HepG2 (cell line): ENCODE data around the gene ARMC8. TPM values are rescaled to one million over a fixed set of nuclear protein-coding genes. Genes with fewer than 3 reads are reported as not detected.
A peak's percentile ranks its signal among the peaks of the same experiment; 100 is the strongest.

Experiments used
- AGO1 ChIP-seq: fragments of 200-400 bp; formaldehyde crosslinking; IDR thresholded peaks from 2 replicates; pipeline ENCODE4 v1.6.1; 2017; ENCODE audit warnings: mild to moderate bottlenecking, low read depth, low read length, moderate library complexity; ENCODE audit not compliant: poor library complexity, severe bottlenecking
- FOXA3 ChIP-seq: IDR thresholded peaks from 2 replicates; pipeline ENCODE4 v1.6.1; 2016; ENCODE audit warnings: missing genetic modification reagents, missing compliant biosample characterization
- IKZF4 ChIP-seq: sonication (generic); formaldehyde crosslinking; IDR thresholded peaks from 2 replicates; pipeline ENCODE4 v1.5.1; 2020; ENCODE audit warnings: borderline replicate concordance, mild to moderate bottlenecking, low read depth, missing genetic modification reagents; ENCODE audit errors: not compliant biosample characterization
- KLF11 ChIP-seq: IDR thresholded peaks from 2 replicates; pipeline ENCODE4 v1.6.1; 2016; ENCODE audit warnings: missing compliant biosample characterization
- MXD4 ChIP-seq: IDR thresholded peaks from 2 replicates; pipeline ENCODE4 v1.6.1; 2016; ENCODE audit warnings: mild to moderate bottlenecking, missing biosample characterization, missing genetic modification reagents
- PHF21A ChIP-seq: sonication (generic); formaldehyde crosslinking; IDR thresholded peaks from 2 replicates; pipeline ENCODE4 v1.5.0; 2020; ENCODE audit warnings: mild to moderate bottlenecking, missing genetic modification reagents
- SP1 ChIP-seq, 2 experiments: fragments of 450-650 bp in 1 of 2; sonication (generic) in 1 of 2; formaldehyde crosslinking in 1 of 2; IDR thresholded peaks; 2 replicates each; pipeline versions ENCODE4 v1.4.0 to v1.6.1; 2016 to 2020; ENCODE audit warnings: missing genetic modification reagents in 1 of 2
- THAP11 ChIP-seq: IDR thresholded peaks from 2 replicates; pipeline ENCODE4 v1.6.1; 2016; ENCODE audit warnings: missing biosample characterization, missing genetic modification reagents
- ZBTB38 ChIP-seq: sonication (generic); formaldehyde crosslinking; IDR thresholded peaks from 2 replicates; pipeline ENCODE4 v1.5.1; 2020; ENCODE audit warnings: mild to moderate bottlenecking, missing genetic modification reagents
- ZNF260 ChIP-seq: sonication (generic); formaldehyde crosslinking; IDR thresholded peaks from 2 replicates; pipeline ENCODE4 v1.4.0; 2020; ENCODE audit warnings: missing genetic modification reagents, low read depth, mild to moderate bottlenecking, borderline replicate concordance
- ZNF335 ChIP-seq: sonication (generic); formaldehyde crosslinking; IDR thresholded peaks from 2 replicates; pipeline ENCODE4 v1.4.0; 2020; ENCODE audit warnings: missing genetic modification reagents
- ZNF672 ChIP-seq: sonication (generic); formaldehyde crosslinking; IDR thresholded peaks from 2 replicates; pipeline ENCODE4 v1.8.1; 2022; ENCODE audit warnings: missing genetic modification reagents
- ZNF773 ChIP-seq: sonication (generic); formaldehyde crosslinking; IDR thresholded peaks from 2 replicates; pipeline ENCODE4 v1.4.0; 2020; ENCODE audit warnings: missing genetic modification reagents, borderline replicate concordance
- polyA plus RNA-seq, 8 experiments: library from polyadenylated mRNA; depleted of rRNA in 3 of 8; stranded (reverse) in 7 of 8; unstranded in 1 of 8; fragments of >200 nt; fragmentation: Illumina TruSeq in 4 of 8; extraction: Trizol in 4 of 8; gene quantifications; 2 replicates each; pipeline versions ENCODE4 v1.2.1 to v1.2.3, GENCODE V29; 2011 to 2016; ENCODE audit warnings: low read depth in 4 of 8, missing spikeins in 1 of 8, mixed read lengths in 1 of 8; ENCODE audit not compliant: insufficient read depth in 1 of 8
- total RNA-seq, 5 experiments: library from RNA; depleted of rRNA; stranded (reverse); fragments of >200 nt; fragmentation: Illumina TruSeq; extraction: Trizol; gene quantifications; 2 replicates each; pipeline ENCODE4 v1.2.3, GENCODE V29; 2016; ENCODE audit warnings: low read depth in 1 of 5
- TF ChIP-seq, protein P1 (sequence below): sonication (generic); formaldehyde crosslinking; IDR thresholded peaks from 2 replicates; pipeline ENCODE4 v1.4.0; 2020; ENCODE audit warnings: mild to moderate bottlenecking, missing genetic modification reagents
- TF ChIP-seq, protein P2 (sequence below): sonication (generic); formaldehyde crosslinking; IDR thresholded peaks from 2 replicates; pipeline ENCODE4 v1.4.0; 2020; ENCODE audit warnings: low read depth, mild to moderate bottlenecking, missing genetic modification reagents
- TF ChIP-seq, protein P3 (sequence below): sonication (generic); formaldehyde crosslinking; IDR thresholded peaks from 2 replicates; pipeline ENCODE4 v1.4.0; 2020; ENCODE audit warnings: low read depth, missing genetic modification reagents
- TF ChIP-seq, protein P4 (sequence below): sonication (generic); formaldehyde crosslinking; IDR thresholded peaks from 2 replicates; pipeline ENCODE4 v1.5.1; 2020; ENCODE audit warnings: missing genetic modification reagents, mild to moderate bottlenecking, borderline replicate concordance

Gene ARMC8
- total and polyA plus RNA-seq, 2 of the 13 experiments (the other 11 are each of a cell fraction or from before 2014, with no cell fraction given): 38.9 to 55.3 TPM

DNA sequence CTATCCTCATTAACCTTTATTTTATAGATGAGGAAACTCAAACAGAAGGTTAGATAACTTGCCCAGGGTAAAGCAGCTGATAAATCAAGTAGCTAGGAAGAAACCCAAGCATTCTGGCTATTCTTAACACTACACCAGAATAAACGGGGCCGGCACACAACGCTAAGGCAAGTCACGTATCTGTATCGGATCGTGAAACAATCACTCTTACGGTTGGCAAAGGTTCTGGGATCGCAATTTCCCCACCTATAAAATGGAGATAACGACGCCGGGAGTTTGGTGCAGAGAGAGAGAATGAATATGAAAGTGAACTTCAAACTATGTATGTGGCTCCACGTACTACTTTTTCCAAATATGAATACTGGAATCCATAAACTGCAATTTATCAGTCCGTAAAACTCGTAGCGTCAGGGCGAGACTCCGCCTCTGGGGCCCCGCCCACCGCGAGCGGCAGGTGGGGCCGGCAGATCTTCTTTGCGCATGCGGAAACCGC, 252 bp upstream of the ARMC8 start (continued):
- TF ChIP-seq, protein P1, sequence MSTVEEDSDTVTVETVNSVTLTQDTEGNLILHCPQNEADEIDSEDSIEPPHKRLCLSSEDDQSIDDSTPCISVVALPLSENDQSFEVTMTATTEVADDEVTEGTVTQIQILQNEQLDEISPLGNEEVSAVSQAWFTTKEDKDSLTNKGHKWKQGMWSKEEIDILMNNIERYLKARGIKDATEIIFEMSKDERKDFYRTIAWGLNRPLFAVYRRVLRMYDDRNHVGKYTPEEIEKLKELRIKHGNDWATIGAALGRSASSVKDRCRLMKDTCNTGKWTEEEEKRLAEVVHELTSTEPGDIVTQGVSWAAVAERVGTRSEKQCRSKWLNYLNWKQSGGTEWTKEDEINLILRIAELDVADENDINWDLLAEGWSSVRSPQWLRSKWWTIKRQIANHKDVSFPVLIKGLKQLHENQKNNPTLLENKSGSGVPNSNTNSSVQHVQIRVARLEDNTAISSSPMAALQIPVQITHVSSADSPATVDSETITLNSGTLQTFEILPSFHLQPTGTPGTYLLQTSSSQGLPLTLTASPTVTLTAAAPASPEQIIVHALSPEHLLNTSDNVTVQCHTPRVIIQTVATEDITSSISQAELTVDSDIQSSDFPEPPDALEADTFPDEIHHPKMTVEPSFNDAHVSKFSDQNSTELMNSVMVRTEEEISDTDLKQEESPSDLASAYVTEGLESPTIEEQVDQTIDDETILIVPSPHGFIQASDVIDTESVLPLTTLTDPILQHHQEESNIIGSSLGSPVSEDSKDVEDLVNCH (CRISPR knock-in tag): no peak
- TF ChIP-seq PHF21A (peak; percentile 12), ZNF773 (no peak), IKZF4 (CRISPR knock-in tag) (no peak), THAP11 (no peak), FOXA3 (no peak), SP1 (IDR thresholded peaks at IDR 0.05) (no peak), SP1 (CRISPR knock-in tag; IDR thresholded peaks at IDR 0.05) (no peak), KLF11 (no peak), ZNF335 (no peak), ZNF672 (no peak), ZBTB38 (no peak), MXD4 (CRISPR knock-in tag) (0 out of 2 replicates have a peak, but pooled peaks have one; percentile 15), AGO1 (no peak), ZNF260 (CRISPR knock-in tag) (no peak)
- TF ChIP-seq, protein P2, sequence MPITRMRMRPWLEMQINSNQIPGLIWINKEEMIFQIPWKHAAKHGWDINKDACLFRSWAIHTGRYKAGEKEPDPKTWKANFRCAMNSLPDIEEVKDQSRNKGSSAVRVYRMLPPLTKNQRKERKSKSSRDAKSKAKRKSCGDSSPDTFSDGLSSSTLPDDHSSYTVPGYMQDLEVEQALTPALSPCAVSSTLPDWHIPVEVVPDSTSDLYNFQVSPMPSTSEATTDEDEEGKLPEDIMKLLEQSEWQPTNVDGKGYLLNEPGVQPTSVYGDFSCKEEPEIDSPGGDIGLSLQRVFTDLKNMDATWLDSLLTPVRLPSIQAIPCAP: no peak
- TF ChIP-seq, protein P3, sequence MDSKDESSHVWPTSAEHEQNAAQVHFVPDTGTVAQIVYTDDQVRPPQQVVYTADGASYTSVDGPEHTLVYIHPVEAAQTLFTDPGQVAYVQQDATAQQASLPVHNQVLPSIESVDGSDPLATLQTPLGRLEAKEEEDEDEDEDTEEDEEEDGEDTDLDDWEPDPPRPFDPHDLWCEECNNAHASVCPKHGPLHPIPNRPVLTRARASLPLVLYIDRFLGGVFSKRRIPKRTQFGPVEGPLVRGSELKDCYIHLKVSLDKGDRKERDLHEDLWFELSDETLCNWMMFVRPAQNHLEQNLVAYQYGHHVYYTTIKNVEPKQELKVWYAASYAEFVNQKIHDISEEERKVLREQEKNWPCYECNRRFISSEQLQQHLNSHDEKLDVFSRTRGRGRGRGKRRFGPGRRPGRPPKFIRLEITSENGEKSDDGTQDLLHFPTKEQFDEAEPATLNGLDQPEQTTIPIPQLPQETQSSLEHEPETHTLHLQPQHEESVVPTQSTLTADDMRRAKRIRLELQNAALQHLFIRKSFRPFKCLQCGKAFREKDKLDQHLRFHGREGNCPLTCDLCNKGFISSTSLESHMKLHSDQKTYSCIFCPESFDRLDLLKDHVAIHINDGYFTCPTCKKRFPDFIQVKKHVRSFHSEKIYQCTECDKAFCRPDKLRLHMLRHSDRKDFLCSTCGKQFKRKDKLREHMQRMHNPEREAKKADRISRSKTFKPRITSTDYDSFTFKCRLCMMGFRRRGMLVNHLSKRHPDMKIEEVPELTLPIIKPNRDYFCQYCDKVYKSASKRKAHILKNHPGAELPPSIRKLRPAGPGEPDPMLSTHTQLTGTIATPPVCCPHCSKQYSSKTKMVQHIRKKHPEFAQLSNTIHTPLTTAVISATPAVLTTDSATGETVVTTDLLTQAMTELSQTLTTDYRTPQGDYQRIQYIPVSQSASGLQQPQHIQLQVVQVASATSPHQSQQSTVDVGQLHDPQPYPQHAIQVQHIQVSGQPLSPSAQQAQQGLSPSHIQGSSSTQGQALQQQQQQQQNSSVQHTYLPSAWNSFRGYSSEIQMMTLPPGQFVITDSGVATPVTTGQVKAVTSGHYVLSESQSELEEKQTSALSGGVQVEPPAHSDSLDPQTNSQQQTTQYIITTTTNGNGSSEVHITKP: no peak
- TF ChIP-seq, protein P4, sequence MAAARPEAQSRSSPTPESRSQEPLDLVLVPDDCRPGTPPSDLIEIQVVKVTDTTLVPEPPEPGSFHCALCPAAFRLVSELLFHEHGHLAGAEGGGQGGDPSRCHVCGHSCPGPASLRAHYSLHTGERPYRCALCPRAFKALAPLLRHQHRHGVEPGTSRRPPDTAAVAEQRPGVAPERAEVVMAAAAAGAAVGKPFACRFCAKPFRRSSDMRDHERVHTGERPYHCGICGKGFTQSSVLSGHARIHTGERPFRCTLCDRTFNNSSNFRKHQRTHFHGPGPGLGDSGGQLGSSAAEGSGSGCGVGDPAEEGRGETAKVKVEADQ (CRISPR knock-in tag): no peak
